GM18873 (cell line): ENCODE results near the gene RSF1.
"Not testable (repeated sequence)": the region's sequence is repeated elsewhere in the genome, so short reads cannot be mapped to it uniquely, and the experiment has no call there.

Source experiments
- ATAC-seq: cut with Tn5 transposase; IDR thresholded peaks from one replicate; pipeline ENCODE4 v1.9.1; 2021; ENCODE audit warnings: mild to moderate bottlenecking, moderate library complexity, moderate number of reproducible peaks; ENCODE audit not compliant: unreplicated experiment, low FRiP score

RSF1 gene, protein sequence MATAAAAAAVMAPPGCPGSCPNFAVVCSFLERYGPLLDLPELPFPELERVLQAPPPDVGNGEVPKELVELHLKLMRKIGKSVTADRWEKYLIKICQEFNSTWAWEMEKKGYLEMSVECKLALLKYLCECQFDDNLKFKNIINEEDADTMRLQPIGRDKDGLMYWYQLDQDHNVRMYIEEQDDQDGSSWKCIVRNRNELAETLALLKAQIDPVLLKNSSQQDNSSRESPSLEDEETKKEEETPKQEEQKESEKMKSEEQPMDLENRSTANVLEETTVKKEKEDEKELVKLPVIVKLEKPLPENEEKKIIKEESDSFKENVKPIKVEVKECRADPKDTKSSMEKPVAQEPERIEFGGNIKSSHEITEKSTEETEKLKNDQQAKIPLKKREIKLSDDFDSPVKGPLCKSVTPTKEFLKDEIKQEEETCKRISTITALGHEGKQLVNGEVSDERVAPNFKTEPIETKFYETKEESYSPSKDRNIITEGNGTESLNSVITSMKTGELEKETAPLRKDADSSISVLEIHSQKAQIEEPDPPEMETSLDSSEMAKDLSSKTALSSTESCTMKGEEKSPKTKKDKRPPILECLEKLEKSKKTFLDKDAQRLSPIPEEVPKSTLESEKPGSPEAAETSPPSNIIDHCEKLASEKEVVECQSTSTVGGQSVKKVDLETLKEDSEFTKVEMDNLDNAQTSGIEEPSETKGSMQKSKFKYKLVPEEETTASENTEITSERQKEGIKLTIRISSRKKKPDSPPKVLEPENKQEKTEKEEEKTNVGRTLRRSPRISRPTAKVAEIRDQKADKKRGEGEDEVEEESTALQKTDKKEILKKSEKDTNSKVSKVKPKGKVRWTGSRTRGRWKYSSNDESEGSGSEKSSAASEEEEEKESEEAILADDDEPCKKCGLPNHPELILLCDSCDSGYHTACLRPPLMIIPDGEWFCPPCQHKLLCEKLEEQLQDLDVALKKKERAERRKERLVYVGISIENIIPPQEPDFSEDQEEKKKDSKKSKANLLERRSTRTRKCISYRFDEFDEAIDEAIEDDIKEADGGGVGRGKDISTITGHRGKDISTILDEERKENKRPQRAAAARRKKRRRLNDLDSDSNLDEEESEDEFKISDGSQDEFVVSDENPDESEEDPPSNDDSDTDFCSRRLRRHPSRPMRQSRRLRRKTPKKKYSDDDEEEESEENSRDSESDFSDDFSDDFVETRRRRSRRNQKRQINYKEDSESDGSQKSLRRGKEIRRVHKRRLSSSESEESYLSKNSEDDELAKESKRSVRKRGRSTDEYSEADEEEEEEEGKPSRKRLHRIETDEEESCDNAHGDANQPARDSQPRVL (N-terminal part only)

GRCh38 chr11:77820565-77821348 is at the start of gene RSF1, which contains the start of gene AAMDC:
Gene RSF1 (minus strand): TSS chr11:77820722. CDS start chr11:77820714, 8 bp downstream.
Gene AAMDC (plus strand): TSS chr11:77821144. CDS start chr11:77842497, 21,353 bp downstream.
- ATAC-seq: peak; percentile 70

DNA sequence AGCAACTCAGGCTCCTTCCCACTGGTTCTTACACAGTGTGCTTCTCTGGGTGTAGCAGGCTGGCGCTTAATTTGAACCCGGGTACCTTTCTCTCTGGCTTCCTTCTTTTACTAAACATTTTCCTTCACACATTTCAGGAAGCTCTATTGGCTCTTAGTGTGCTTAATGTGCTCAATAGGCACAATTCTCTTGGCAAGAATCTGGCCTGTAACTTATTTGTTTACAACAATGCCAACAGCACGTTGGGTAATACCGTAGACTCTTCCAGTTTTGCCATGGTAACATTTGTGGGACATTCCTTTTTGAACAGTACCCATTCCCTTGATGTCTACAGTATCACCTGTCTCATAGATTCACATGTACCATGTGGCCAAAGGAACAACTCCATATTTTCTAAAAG is 48.2 kb upstream of the RSF1 start:
- ATAC-seq: no peak

DNA sequence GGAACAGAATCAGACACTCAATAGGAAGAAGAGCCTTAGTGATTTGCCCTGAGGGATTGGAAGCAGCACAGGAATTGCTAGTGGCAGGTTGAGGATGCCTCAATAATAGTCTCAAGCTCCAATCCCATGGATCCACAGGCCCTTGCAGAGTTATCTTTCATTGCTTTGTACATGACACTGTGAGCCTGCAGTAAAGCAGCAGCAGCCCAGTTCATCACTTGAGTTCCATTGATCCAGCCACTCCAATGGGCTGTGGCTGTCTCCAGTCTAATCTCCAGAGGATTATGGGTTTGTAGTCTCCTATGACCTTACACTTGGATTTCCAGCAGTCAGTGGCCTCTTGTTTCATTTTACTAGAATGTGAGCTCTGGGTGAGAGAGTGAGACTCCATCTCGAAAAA is 45.8 kb upstream of the RSF1 start:
- ATAC-seq: no peak

DNA sequence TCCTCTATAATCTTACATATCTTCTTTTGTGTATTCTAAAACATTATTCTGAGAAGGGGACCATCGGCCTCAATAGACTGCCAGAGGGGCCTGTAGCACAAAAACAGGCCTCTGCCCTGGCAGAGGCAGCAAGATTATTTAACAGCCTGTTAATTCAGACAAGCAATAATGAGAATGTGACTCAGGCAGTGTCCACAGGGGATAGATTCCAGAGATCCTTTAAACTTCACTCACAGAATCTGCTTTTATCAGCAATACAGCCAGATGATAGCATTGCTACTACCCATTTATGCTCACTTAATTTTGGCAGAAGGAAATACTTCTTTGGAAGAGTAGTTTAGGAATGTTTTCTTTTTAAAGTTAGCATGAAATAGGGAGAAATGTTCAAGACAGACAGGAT is 45.3 kb upstream of the RSF1 start:
- ATAC-seq: no peak

DNA sequence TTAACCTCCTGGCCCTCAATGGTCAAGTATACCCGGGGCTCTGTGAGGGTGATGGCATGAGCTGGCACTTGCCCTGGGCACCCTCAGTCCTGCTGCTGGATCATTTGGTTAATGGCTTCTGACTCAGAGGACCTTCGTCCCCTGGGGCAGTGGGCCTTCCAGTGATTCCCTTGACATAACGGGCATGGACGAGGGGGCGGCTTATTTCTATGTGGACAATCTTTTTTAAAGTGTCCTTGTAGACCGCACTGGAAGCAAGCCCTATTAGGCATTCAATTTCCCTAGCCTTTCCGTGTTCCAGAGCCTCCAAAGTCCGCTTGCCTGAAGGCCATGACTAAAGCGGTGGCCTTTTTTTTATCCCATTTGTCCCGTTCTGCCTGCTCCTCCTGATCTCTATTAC is 40.9 kb upstream of the RSF1 start:
- not testable (repeated sequence) for ATAC-seq

GRCh38 chr11:77857906-77858457 is 37.5 kb upstream of the RSF1 start:
- ATAC-seq: not testable (repeated sequence)

GRCh38 chr11:77854838-77855237 is 34.3 kb upstream of the RSF1 start:
- no peak for ATAC-seq

- ATAC-seq: no peak
Observed at GRCh38 chr11:77851503-77851902, 31.0 kb upstream of the RSF1 start.

DNA sequence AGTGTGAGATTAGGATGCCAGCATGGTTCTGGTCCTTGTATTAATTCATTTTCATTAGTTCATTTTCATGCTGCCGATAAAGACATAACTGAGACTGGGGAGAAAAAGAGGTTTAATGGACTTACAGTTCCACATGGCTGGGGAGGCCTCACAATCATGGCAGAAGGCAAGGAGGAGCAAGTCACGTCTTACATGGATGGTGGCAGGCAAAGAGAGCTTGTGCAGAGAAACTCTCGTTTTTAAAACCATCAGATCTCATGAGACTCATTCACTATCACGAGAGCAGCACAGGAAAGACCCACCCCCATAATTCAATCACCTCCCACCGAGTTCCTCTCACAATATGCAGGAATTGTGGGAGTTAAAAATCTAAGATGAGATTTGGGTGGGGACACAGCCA is 23.2 kb upstream of the RSF1 start:
- not testable (repeated sequence) for ATAC-seq

DNA sequence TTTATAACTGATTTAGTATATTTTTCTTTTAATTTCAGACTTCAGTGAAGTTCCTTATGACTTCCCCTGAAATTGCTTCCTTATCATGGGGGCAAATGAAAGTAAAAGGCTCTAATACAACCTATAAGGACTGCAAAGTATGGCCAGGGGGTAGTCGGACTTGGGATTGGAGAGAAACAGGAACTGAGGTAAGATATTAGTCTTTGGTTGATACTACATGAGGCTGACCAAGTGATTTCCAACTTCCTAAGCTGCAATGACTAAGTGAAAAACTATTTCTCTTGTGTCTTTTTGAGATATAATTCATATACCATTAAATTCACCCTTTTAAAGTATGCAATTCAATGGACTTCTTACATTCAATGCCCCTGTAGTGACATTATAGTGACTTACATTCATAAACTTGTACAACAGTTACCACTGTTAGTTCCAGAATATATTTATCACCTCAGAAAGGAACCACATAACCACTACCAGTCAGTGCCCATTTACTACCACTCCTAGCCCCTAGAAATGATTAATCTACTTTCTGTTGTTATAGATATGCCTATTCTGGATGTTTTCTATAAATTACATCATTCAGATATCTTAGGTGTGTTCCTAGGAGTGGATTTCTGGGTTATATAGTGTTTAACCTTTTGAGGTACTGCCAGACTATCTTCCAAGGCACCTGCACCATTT is 22.1 kb upstream of the RSF1 start:
- no peak for ATAC-seq

DNA sequence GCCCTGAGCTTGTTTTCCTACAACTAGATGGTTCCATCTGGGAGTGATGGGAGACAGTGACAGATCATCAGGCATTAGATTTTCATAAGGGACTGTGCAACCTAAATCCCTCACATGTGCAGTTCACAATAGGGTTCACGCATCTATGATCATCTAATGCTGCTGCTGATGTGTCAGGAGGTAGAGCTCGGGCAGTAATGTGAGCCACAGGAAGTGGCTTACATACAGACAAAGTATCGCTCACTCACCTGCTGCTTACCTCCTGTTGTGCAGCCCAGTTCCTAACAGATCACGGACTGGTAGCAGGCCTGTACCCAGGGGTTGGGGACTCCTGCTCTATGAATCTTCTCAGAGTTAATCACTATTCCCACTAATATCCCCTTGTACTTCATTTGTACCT is 12.8 kb upstream of the RSF1 start:
- ATAC-seq: no peak

DNA sequence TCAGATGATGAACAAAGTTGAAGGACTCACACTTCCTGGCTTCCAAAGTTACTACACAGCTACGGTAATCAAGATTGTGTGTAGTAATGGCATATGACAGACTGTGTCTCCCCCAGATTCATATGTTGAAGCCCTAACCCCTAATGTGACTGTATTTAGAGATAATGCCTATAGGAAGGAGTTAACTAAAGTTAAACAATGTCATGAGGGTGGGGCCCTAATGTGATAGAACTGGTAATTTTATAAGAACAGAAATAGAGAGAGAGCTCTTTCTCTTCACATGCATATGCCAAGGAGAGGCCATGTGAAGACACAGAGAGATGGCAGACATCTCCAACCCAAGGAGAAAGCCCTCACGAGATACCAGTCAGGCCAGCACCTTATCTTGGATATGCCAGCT is 8.4 kb upstream of the RSF1 start:
- no peak for ATAC-seq

DNA sequence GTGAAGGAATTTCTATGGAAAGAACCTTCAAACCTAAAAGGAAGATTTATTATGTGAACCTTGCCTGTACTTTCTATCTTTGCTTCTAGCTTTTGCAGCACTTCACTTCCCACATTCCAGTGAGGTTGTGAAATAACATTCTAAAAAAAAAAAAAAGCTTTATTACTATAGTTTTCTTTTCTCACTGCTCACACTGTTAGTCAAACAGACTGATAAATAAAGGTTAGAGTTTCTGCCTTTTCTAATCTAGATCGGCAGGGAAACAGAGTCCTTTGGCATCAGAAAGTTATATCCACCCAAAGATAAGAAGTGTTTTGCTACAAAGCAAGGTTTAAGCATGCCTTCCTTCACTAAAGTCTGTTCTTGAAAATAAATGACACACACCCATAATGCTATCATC is 3.3 kb upstream of the RSF1 start:
- ATAC-seq: no peak

DNA sequence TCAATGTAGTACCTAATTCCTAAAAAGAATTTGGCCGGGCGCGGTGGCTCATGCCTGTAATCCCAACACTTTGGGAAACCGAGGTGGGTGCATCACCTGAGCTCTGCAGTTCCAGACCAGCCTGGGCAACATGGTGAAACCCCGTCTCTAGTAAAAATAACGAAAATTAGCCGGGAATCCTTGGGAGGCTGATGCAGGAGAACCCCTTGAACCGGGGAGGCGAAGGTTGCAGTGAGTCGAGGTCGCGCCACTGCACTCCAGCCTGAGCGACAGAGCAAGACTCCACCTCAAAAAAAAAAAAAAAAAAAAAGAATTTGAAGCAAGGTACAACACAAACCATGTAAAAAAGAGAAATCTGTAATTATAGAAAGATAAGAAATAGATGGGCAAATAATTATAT is 1.6 kb upstream of the RSF1 start:
- ATAC-seq: not testable (repeated sequence)

DNA sequence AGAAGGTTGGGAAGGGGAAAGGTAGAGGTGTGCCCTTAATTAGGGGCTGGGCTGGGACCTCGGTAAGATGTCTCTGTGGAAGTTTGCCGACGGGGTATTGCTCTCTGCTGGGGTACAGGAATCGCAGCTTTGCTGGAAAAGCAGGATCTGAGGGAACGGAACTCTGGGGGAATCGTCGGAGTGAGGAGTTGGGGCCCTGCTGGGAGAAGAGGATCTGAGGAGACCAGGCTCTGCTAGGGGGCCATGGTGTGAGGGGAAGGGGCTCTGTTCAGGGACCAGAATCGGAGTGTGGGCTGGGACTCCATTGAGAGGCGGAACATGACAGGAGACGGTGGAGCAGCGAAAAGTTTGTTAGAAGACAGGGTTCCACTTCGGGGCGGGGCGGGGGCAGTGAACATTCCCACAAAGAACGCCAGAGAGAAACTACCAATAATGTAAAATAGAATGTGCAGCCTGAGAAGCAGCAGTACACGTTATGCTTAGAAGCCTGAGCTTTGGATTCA is 878 bp upstream of the RSF1 start:
- no peak for ATAC-seq

DNA sequence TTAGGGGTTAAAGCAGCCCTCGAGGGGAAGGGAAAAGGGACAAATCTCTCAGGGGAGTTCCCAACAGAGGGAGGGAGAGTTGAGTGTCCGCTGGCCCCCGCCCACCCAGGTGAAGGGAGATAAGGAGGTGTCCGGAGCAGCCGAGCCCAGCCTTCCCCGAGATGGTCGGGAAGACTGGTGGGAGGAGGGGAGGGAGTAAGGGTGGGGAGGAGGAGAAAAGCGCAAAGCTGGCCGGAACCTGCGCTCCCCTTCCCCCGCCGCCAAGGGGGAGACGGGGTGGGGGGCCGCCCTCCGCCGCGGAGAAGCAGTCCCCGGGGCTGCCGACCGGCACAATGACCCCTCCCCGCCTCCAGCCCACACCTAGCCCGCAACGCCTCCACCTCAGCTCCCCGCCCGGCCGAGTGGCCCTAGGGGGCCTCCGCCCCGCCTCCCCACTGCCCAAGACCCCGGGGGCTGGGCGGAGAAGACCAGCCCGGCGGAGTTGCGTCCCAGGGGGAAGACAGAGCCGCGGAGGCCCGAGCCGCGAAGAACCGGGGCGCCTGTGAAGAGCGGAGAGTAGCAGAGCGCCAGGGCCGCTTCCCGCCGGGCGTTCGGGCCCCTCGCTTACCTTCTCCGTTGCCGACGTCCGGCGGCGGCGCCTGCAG is 479 bp downstream of the RSF1 start:
- ATAC-seq: peak; percentile 11

- peak; percentile 49 for ATAC-seq
Observed at GRCh38 chr11:77819411-77819920, 1.1 kb downstream of the RSF1 start.

DNA sequence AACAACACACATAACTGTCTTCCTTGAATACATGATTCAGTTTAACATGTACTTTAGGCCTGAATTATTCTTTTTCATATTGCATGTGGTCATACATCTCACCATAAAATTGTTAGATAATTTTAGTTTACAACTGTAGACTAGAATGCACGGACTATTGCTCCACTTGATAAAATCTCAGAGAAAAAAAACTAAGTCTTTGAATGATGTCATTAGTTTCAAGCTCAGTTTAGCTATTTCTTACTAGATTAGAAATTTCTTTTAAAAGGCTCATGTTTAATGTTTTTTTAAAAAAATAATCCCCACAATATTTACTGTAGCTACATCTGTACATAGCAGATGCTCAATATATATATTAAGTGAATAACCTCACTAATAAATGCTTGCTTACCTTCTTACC is 5.1 kb downstream of the RSF1 start:
- no peak for ATAC-seq
